Calu3 (cell line): Measurements from ENCODE around the gene IQCF2. TPM values are rescaled to one million over a fixed set of nuclear protein-coding genes. Genes with fewer than 3 reads are reported as not detected.
A peak's percentile ranks its signal among the peaks of the same experiment; 100 is the strongest.

Experiments used
- BruUV-seq: library from RNA; stranded (reverse); fragments of 400-500 nt; replicated peaks from 2 replicates; lab custom pipeline; 2021; lab: Mats Ljungman, UMichigan
- CTCF ChIA-PET: fragments of 300-600 bp; sonication (Branson Sonifier 250); formaldehyde crosslinking; loops from one replicate; lab custom pipeline; 2022; ENCODE audit warnings: antibody characterized with exemption; lab: Charles Lee
- DNase-seq: peaks from one replicate; pipeline ENCODE4 v3.0.0; 2022
- H3K27ac Mint-ChIP-seq: one replicate; pipeline ENCODE4 v1.8.0; 2022; ENCODE audit warnings: mixed read lengths; ENCODE audit not compliant: unreplicated experiment
- H3K27me3 Mint-ChIP-seq: one replicate; pipeline ENCODE4 v1.8.0; 2022; ENCODE audit warnings: mixed read lengths; ENCODE audit not compliant: unreplicated experiment
- H3K36me3 Mint-ChIP-seq: one replicate; pipeline ENCODE4 v1.8.0; 2022; ENCODE audit warnings: mild to moderate bottlenecking, moderate library complexity, mixed read lengths; ENCODE audit not compliant: insufficient read depth, unreplicated experiment
- H3K4me1 Mint-ChIP-seq: one replicate; pipeline ENCODE4 v1.8.0; 2022; ENCODE audit warnings: mild to moderate bottlenecking, low read depth, mixed read lengths; ENCODE audit not compliant: unreplicated experiment
- H3K4me3 Mint-ChIP-seq: one replicate; pipeline ENCODE4 v1.8.0; 2022; ENCODE audit warnings: mild to moderate bottlenecking, low read depth, moderate library complexity, mixed read lengths; ENCODE audit not compliant: unreplicated experiment
- H3K9me3 Mint-ChIP-seq: one replicate; pipeline ENCODE4 v1.8.0; 2022; ENCODE audit warnings: low read depth, mixed read lengths; ENCODE audit not compliant: unreplicated experiment
- intact Hi-C: fragments of 100-400 bp; cut with micrococcal nuclease; formaldehyde crosslinking; loops from one replicate; pipeline ENCODE4 v1.10.0; 2022; ENCODE audit not compliant: unreplicated experiment
- total RNA-seq: library from RNA; stranded (reverse); gene quantifications from 2 replicates; pipeline ENCODE4 v1.2.3, GENCODE V29; 2022
- TF ChIP-seq, protein P1 (sequence below): fragments of 200-600 bp; IDR thresholded peaks from one replicate; pipeline ENCODE4 v1.8.0; 2022; ENCODE audit warnings: antibody characterized with exemption; ENCODE audit not compliant: unreplicated experiment

IQCF2 gene
- total RNA-seq, 1 experiment from 2014 or later: not detected

DNA sequence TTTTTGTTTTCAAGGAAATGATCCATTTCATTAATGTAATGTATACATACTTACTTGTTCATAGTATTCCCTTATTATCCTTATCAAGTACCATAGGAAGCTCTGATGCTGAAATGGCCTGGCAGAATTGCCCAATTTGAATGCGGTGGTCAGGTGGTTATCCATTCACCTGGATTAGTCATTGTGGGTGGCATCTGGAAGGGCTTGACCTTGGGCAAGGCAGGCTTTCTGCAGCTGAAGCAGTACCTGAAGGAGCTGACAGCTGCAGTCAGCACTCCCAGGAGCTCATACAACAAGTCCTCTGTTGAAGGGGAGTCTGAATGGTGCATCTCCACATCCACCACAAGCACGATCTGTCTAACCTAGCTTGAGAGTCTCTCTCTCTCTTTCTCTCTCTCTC is 26.2 kb downstream of the IQCF2 start:
- peaks cover 8% of the 10 kb centered on the region for H3K4me1 Mint-ChIP-seq
- intact Hi-C loops: no loop called here
- CTCF ChIA-PET: interaction anchor here (0.7 to 0.9 kb wide), 3 partner anchors 10 to 692 kb away, joined by 3 read pairs; no protein-coding TSS in a partner anchor

DNA sequence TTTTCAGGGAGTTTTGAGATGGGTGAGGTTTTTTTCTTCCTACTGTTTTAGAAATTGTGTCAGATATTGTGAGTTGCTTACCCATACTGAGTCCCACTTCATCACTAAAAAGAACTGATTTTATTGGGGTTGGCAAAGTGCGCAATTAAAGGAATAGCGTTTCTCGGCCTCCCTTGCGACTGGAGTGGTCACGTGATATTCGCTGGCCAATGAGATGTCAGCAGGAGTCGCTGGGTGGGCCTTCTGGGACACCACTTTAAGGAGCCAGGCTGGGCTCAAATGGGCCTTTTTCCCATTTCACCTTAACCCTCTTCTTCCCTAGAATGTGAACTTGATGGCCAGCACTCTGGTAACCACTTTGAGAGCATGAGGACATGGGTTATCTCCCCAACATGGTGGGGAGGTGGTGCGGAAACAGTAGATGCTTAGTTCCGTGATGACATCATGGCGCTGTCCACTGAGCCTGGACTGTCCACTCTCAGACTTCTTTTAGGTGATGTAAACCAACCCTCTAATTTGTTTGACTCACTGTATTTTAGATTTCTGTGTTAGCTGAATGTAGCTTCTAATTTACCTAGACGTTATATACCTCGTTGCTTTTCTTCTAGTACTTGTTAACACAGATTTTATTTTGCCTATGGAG is 27.2 kb downstream of the IQCF2 start:
- Mint-ChIP-seq H3K36me3 (no peaks in the 10 kb centered on the region), H3K4me1 (peaks cover 8% of the 10 kb centered on the region), H3K27me3 (no peaks in the 10 kb centered on the region), H3K4me3 (no peak overlapping the region), H3K9me3 (no peaks in the 10 kb centered on the region), H3K27ac (no peak overlapping the region)
- no TSS peak for BruUV-seq
- intact Hi-C loops: no loop called here
- TF ChIP-seq, protein P1, sequence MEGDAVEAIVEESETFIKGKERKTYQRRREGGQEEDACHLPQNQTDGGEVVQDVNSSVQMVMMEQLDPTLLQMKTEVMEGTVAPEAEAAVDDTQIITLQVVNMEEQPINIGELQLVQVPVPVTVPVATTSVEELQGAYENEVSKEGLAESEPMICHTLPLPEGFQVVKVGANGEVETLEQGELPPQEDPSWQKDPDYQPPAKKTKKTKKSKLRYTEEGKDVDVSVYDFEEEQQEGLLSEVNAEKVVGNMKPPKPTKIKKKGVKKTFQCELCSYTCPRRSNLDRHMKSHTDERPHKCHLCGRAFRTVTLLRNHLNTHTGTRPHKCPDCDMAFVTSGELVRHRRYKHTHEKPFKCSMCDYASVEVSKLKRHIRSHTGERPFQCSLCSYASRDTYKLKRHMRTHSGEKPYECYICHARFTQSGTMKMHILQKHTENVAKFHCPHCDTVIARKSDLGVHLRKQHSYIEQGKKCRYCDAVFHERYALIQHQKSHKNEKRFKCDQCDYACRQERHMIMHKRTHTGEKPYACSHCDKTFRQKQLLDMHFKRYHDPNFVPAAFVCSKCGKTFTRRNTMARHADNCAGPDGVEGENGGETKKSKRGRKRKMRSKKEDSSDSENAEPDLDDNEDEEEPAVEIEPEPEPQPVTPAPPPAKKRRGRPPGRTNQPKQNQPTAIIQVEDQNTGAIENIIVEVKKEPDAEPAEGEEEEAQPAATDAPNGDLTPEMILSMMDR: no peak
- CTCF ChIA-PET: no interaction called here
- DNase-seq: no peak

More for the DNA sequence above, 26.2 kb downstream of the IQCF2 start:
- DNase-seq: peak; percentile 80
- no peaks in the 10 kb centered on the region for H3K9me3 Mint-ChIP-seq
- no TSS peak for BruUV-seq
- no peaks in the 10 kb centered on the region for H3K36me3 Mint-ChIP-seq
- TF ChIP-seq, protein P1: no peak
- H3K27ac Mint-ChIP-seq: peak overlapping the region; percentile 15
- no peaks in the 10 kb centered on the region for H3K27me3 Mint-ChIP-seq
- no peak overlapping the region for H3K4me3 Mint-ChIP-seq

GRCh38 chr3:51891242-51892039 is 30.0 kb downstream of the IQCF2 start:
- TF ChIP-seq, protein P1: no peak
- BruUV-seq: no TSS peak
- Mint-ChIP-seq H3K27ac (no peak overlapping the region), H3K36me3 (no peaks in the 10 kb centered on the region), H3K27me3 (no peaks in the 10 kb centered on the region), H3K9me3 (no peaks in the 10 kb centered on the region), H3K4me1 (peaks cover 8% of the 10 kb centered on the region), H3K4me3 (no peak overlapping the region)
- intact Hi-C loops: no loop called here
- no peak for DNase-seq
- CTCF ChIA-PET: no interaction called here

DNA sequence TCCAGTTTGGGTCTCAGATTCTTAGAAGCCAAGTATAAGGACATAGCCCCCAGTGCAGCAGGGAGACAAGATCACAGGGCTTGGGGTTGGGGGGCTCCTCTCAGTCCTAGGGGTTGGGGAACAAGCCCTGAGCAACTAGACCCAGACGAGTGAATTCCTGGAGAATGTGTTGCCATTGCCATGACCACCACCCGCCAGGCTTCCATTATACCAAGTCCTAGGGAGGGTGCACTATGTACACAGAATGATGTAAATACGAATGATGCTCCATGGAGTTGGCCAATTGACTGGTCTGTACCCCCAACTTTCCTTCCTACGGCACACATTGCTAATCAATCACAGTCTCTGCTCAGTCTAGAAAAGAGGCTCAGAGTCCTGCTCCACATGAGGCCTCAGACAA is 33.0 kb downstream of the IQCF2 start:
- no TSS peak for BruUV-seq
- Mint-ChIP-seq H3K27ac (no peak overlapping the region), H3K27me3 (no peaks in the 10 kb centered on the region)

More for the DNA sequence above, 33.0 kb downstream of the IQCF2 start:
- CTCF ChIA-PET: no interaction called here
- H3K9me3 Mint-ChIP-seq: no peaks in the 10 kb centered on the region
- intact Hi-C loops: no loop called here
- no peaks in the 10 kb centered on the region for H3K36me3 Mint-ChIP-seq
- TF ChIP-seq, protein P1: no peak
- H3K4me3 Mint-ChIP-seq: no peak overlapping the region
- H3K4me1 Mint-ChIP-seq: peaks cover 18% of the 10 kb centered on the region
- DNase-seq: no peak
